Activated T-cell treated with anti-CD3 and anti-CD28 coated beads, Interleukin-2, amount 50 U/mL, for 48 hours (primary cell): ENCODE data around the gene CAMK1D.
A peak's percentile ranks its signal among the peaks of the same experiment; 100 is the strongest.

ENCODE experiments used
- DNase-seq, 2 experiments: peaks; one replicate each; pipeline ENCODE4 v3.0.0-alpha.2; 2020

CAMK1D gene

GRCh38 chr10:12405342-12406320 lies 56.3 kb downstream of the CAMK1D start:
- peak in 1 of 2 experiments; percentile 0 for DNase-seq

GRCh38 chr10:12406764-12407400 lies 57.5 kb downstream of the CAMK1D start:
- peak in 1 of 2 experiments; percentile 15 for DNase-seq

- peak in 1 of 2 experiments; percentile 12 for DNase-seq
Measured at GRCh38 chr10:12408472-12408871, 59.1 kb downstream of the CAMK1D start.

GRCh38 chr10:12409161-12409560 lies 59.8 kb downstream of the CAMK1D start:
- DNase-seq: peak in 1 of 2 experiments; percentile 15

- no peak for DNase-seq
Measured at GRCh38 chr10:12409613-12410012, 60.3 kb downstream of the CAMK1D start.

- DNase-seq: peak; percentile 57 to 68
Measured at GRCh38 chr10:12412666-12413368, 63.5 kb downstream of the CAMK1D start.

GRCh38 chr10:12413369-12413711 lies 64.0 kb downstream of the CAMK1D start:
- DNase-seq: no peak

GRCh38 chr10:12414278-12414989 lies 65.1 kb downstream of the CAMK1D start:
- DNase-seq: no peak

GRCh38 chr10:12416344-12417050 lies 67.2 kb downstream of the CAMK1D start:
- DNase-seq: no peak

- DNase-seq: no peak
Measured at GRCh38 chr10:12417331-12417730, 68.0 kb downstream of the CAMK1D start.

GRCh38 chr10:12418000-12418399 lies 68.7 kb downstream of the CAMK1D start:
- no peak for DNase-seq

GRCh38 chr10:12418725-12419261 lies 69.4 kb downstream of the CAMK1D start:
- DNase-seq: no peak

- DNase-seq: peak; percentile 78 to 79
Measured at GRCh38 chr10:12419262-12419847, 70.0 kb downstream of the CAMK1D start.

GRCh38 chr10:12420530-12421120 lies 71.3 kb downstream of the CAMK1D start:
- DNase-seq: no peak

- DNase-seq: no peak
Measured at GRCh38 chr10:12422189-12422588, 72.8 kb downstream of the CAMK1D start.

GRCh38 chr10:12423896-12424295 lies 74.5 kb downstream of the CAMK1D start:
- no peak for DNase-seq

- DNase-seq: no peak
Measured at GRCh38 chr10:12427276-12427675, 77.9 kb downstream of the CAMK1D start.

- no peak for DNase-seq
Measured at GRCh38 chr10:12428447-12429135, 79.2 kb downstream of the CAMK1D start.

GRCh38 chr10:12430406-12430982 lies 81.1 kb downstream of the CAMK1D start:
- DNase-seq: no peak
